Endothelial cell of umbilical vein (primary cell): ENCODE results near the gene ERBB4.

Experiments used
- CTCF ChIP-seq, 2 donors: IDR thresholded peaks; 1 replicate in 1 of 2; 2 replicates in 1 of 2; pipeline ENCODE4 v1.5.1; 2011; ENCODE audit warnings: low read length in 2 of 2, mild to moderate bottlenecking in 2 of 2, moderate library complexity in 2 of 2, control low read depth in 1 of 2, inconsistent platforms in 1 of 2, low read depth in 1 of 2; ENCODE audit not compliant: insufficient read depth in 1 of 2; ENCODE audit errors: extremely low read depth in 1 of 2
- EZH2 ChIP-seq: IDR thresholded peaks from 2 replicates; pipeline ENCODE4 v1.6.1; 2012; ENCODE audit warnings: borderline replicate concordance, low read depth, mild to moderate bottlenecking, moderate library complexity, low read length, inconsistent platforms; ENCODE audit not compliant: severe bottlenecking
- JUN ChIP-seq: IDR thresholded peaks from 2 replicates; pipeline ENCODE4 v1.6.1; 2011; ENCODE audit warnings: borderline replicate concordance, low read depth; ENCODE audit not compliant: insufficient read length, insufficient read depth
- POLR2AphosphoS5 ChIP-seq: IDR thresholded peaks from 2 replicates; pipeline ENCODE4 v1.6.1; 2012; ENCODE audit warnings: low read depth, mild to moderate bottlenecking, control low read depth, low read length, moderate library complexity; ENCODE audit not compliant: insufficient read depth

- TF ChIP-seq CTCF (IDR thresholded peaks at IDR 0.05; ENCODE audit: extremely low read depth in 1 of 2, insufficient read depth in 1 of 2, low read depth in 1 of 2, low read length in 2 of 2) (no peak), POLR2AphosphoS5 (no peak), JUN (no peak), EZH2 (no peak)
Observed at GRCh38 chr2:211990335-211990734, 548.3 kb downstream of the ERBB4 start.
